Measurements from ENCODE around the gene TMEM170B. TPM values are rescaled to one million over a fixed set of nuclear protein-coding genes. Genes with fewer than 3 reads are reported as not detected.

TMEM170B gene
- total and polyA plus RNA-seq, 2 experiments from 2014 or later = 0.14 to 0.54 TPM

GRCh38 chr6:11492464-11493290, 44.9 kb upstream of the TMEM170B start:
- H3K27ac ChIP-seq = no peak overlapping the region
- 84 to 88% methylated on average over 11 of the region's 11 CpGs for WGBS, 2 experiments (ENCODE audit: low coverage in 1 of 2, low lambda C conversion rate in 2 of 2, missing lambda C conversion rate in 2 of 2)
- H3K4me3 ChIP-seq = no peak overlapping the region
- no peaks in the 10 kb centered on the region for H3K9me3 ChIP-seq (ENCODE audit: low read depth)
- no peak overlapping the region for H3K9ac ChIP-seq
- DNase-seq = peak; percentile 3
- TF ChIP-seq EZH2phosphoT487 (IDR thresholded peaks at IDR 0.05; ENCODE audit: insufficient read depth, low read depth) = no peak
- no peak for TF ChIP-seq EZH2 (IDR thresholded peaks at IDR 0.05; ENCODE audit: insufficient read depth, poor library complexity, severe bottlenecking)
- H3F3A ChIP-seq (ENCODE audit: insufficient read depth) = no peaks in the 10 kb centered on the region
- H4K20me1 ChIP-seq (ENCODE audit: insufficient read depth) = no peaks in the 10 kb centered on the region
- H3K4me2 ChIP-seq (ENCODE audit: unreplicated experiment) = no peak overlapping the region
- no peak overlapping the region for H2AFZ ChIP-seq
- H3K9me2 ChIP-seq (ENCODE audit: insufficient read depth) = no peaks in the 10 kb centered on the region
- in situ Hi-C loops (cut with MboI) = loop anchor here (10.0 to 25.0 kb wide), 2 partner anchors 348 to 530 kb away; no protein-coding TSS in a partner anchor
- no peaks in the 10 kb centered on the region for H3K27me3 ChIP-seq (replicated peaks; ENCODE audit: insufficient read depth)
- H3K4me1 ChIP-seq (ENCODE audit: insufficient read depth) = 0 out of 2 replicates have a peak, but pooled peaks cover 3% of the 10 kb centered on the region
- no peaks in the 10 kb centered on the region for H3K36me3 ChIP-seq (ENCODE audit: low read depth)
- no peaks in the 10 kb centered on the region for H3K79me2 ChIP-seq (ENCODE audit: insufficient read depth)

- no peaks in the 10 kb centered on the region for H3K9me3 ChIP-seq (ENCODE audit: low read depth)
- H3K9ac ChIP-seq = no peak overlapping the region
- H3K4me2 ChIP-seq (ENCODE audit: unreplicated experiment) = no peak overlapping the region
- H3K27ac ChIP-seq = no peak overlapping the region
- no peak overlapping the region for H3K4me3 ChIP-seq
- H3K79me2 ChIP-seq (ENCODE audit: insufficient read depth) = no peaks in the 10 kb centered on the region
- in situ Hi-C loops (cut with MboI) = loop anchor here (10.0 to 25.0 kb wide), 2 partner anchors 349 to 532 kb away; no protein-coding TSS in a partner anchor
- DNase-seq = peak; percentile 38
- H3K9me2 ChIP-seq (ENCODE audit: insufficient read depth) = no peaks in the 10 kb centered on the region
- no peaks in the 10 kb centered on the region for H3K27me3 ChIP-seq (replicated peaks; ENCODE audit: insufficient read depth)
- no peaks in the 10 kb centered on the region for H3F3A ChIP-seq (ENCODE audit: insufficient read depth)
- 67 to 69% methylated on average over 5 of the region's 5 CpGs for WGBS, 2 experiments (ENCODE audit: low coverage in 1 of 2, low lambda C conversion rate in 2 of 2, missing lambda C conversion rate in 2 of 2)
- H4K20me1 ChIP-seq (ENCODE audit: insufficient read depth) = no peaks in the 10 kb centered on the region
- 0 out of 2 replicates have a peak, but pooled peaks cover 3% of the 10 kb centered on the region for H3K4me1 ChIP-seq (ENCODE audit: insufficient read depth)
- H2AFZ ChIP-seq = no peak overlapping the region
- no peaks in the 10 kb centered on the region for H3K36me3 ChIP-seq (ENCODE audit: low read depth)
- TF ChIP-seq EZH2 (IDR thresholded peaks at IDR 0.05; ENCODE audit: insufficient read depth, poor library complexity, severe bottlenecking) = no peak
- TF ChIP-seq EZH2phosphoT487 (IDR thresholded peaks at IDR 0.05; ENCODE audit: insufficient read depth, low read depth) = no peak
These were observed 43.6 kb upstream of the TMEM170B start for GRCh38 chr6:11493974-11494373.

GRCh38 chr6:11494786-11495564, 42.6 kb upstream of the TMEM170B start:
- TF ChIP-seq EZH2phosphoT487 (IDR thresholded peaks at IDR 0.05; ENCODE audit: insufficient read depth, low read depth) (no peak), EZH2 (IDR thresholded peaks at IDR 0.05; ENCODE audit: insufficient read depth, poor library complexity, severe bottlenecking) (no peak)
- in situ Hi-C loops (cut with MboI) = loop anchor here (10.0 to 25.0 kb wide), 2 partner anchors 350 to 533 kb away; no protein-coding TSS in a partner anchor
- Histone ChIP-seq H3K79me2 (ENCODE audit: insufficient read depth) (no peaks in the 10 kb centered on the region), H3K4me1 (ENCODE audit: insufficient read depth) (peaks cover 5% of the 10 kb centered on the region; the same call in 1 of the 2 replicates), H3K27me3 (replicated peaks; ENCODE audit: insufficient read depth) (no peaks in the 10 kb centered on the region), H3K27ac (no peak overlapping the region), H3K4me2 (ENCODE audit: unreplicated experiment) (no peak overlapping the region), H3F3A (ENCODE audit: insufficient read depth) (no peaks in the 10 kb centered on the region), H3K9me3 (ENCODE audit: low read depth) (no peaks in the 10 kb centered on the region), H2AFZ (no peak overlapping the region), H3K9me2 (ENCODE audit: insufficient read depth) (no peaks in the 10 kb centered on the region), H3K4me3 (no peak overlapping the region), H3K9ac (no peak overlapping the region), H3K36me3 (ENCODE audit: low read depth) (no peaks in the 10 kb centered on the region), H4K20me1 (ENCODE audit: insufficient read depth) (no peaks in the 10 kb centered on the region)
- 65 to 67% methylated on average over 6 of the region's 6 CpGs for WGBS, 2 experiments (ENCODE audit: low coverage in 1 of 2, low lambda C conversion rate in 2 of 2, missing lambda C conversion rate in 2 of 2)
- peak; percentile 5 for DNase-seq

- Histone ChIP-seq H3K4me1 (ENCODE audit: insufficient read depth) (peaks cover 10% of the 10 kb centered on the region), H3K79me2 (ENCODE audit: insufficient read depth) (no peaks in the 10 kb centered on the region), H4K20me1 (ENCODE audit: insufficient read depth) (no peaks in the 10 kb centered on the region), H2AFZ (peak overlapping the region; percentile 10; the same call in 1 of the 2 replicates), H3K4me2 (ENCODE audit: unreplicated experiment) (no peak overlapping the region), H3K9me2 (ENCODE audit: insufficient read depth) (no peaks in the 10 kb centered on the region), H3K9ac (no peak overlapping the region), H3K27ac (no peak overlapping the region), H3K36me3 (ENCODE audit: low read depth) (no peaks in the 10 kb centered on the region), H3K9me3 (ENCODE audit: low read depth) (no peaks in the 10 kb centered on the region), H3F3A (ENCODE audit: insufficient read depth) (no peaks in the 10 kb centered on the region), H3K27me3 (replicated peaks; ENCODE audit: insufficient read depth) (no peaks in the 10 kb centered on the region), H3K4me3 (no peak overlapping the region)
- TF ChIP-seq EZH2 (IDR thresholded peaks at IDR 0.05; ENCODE audit: insufficient read depth, poor library complexity, severe bottlenecking) (no peak), EZH2phosphoT487 (IDR thresholded peaks at IDR 0.05; ENCODE audit: insufficient read depth, low read depth) (no peak)
- DNase-seq = no peak
- 52 to 55% methylated on average over 4 of the region's 4 CpGs for WGBS, 2 experiments (ENCODE audit: low coverage in 1 of 2, low lambda C conversion rate in 2 of 2, missing lambda C conversion rate in 2 of 2)
- in situ Hi-C loops (cut with MboI) = loop anchor here (10.0 to 25.0 kb wide), 2 partner anchors 351 to 533 kb away; no protein-coding TSS in a partner anchor
These were observed 41.9 kb upstream of the TMEM170B start for GRCh38 chr6:11495565-11496145.
